ENCODE data around the gene BEAN1. TPM values are rescaled to one million over a fixed set of nuclear protein-coding genes. Genes with fewer than 3 reads are reported as not detected.

BEAN1 gene
- total RNA-seq, 4 donors from 2014 or later, result 0.23 to 0.50 TPM; not detected in 2

DNA sequence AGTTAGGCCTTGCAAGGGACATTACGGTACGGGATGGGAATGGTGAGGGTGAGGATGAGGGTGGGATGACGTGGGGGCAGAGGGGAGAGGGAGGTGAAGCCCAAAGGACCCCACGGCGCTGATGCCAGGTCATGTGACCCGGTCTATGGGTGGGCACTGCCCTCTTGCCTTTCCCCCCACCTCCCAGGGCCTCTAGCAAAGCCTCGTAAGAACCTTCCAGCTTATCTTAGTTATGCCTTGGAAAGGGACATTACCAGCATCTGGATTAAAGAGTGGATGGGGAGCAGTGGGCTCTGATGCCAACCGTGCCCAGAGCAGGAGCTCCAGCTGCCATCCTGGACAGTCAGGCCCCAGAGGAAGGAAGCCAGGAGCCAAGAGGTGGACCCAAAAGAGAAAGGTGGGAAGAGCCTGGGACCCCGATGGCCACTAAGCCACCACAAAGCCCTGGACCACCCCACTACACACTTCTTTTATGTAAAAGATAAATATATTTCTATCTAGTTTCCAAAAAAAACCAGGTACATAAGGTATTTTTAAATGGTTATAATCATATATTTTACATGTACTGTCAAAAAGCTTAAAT, 81.9 kb downstream of the BEAN1 start:
- Histone ChIP-seq H3K4me1 (peaks cover 40 to 53% (median 53%) of the 10 kb centered on the region in 4 donors), H3K4me3 (no peak overlapping the region), H3K27me3 (no peaks in the 10 kb centered on the region), H3K36me3 (peaks cover 0 to 51% (median 34%) of the 10 kb centered on the region in 4 donors), H3K27ac (replicated peaks in 1 of 4) (peak overlapping the region in 1 of 4 donors; percentile 32), H3K9me3 (no peaks in the 10 kb centered on the region)
- TF ChIP-seq POLR2A (IDR thresholded peaks at IDR 0.05; ENCODE audit: low read depth) (no peak), EP300 (IDR thresholded peaks at IDR 0.05) (no peak), POLR2AphosphoS5 (IDR thresholded peaks at IDR 0.05) (no peak)
- TF ChIP-seq, protein P1, sequence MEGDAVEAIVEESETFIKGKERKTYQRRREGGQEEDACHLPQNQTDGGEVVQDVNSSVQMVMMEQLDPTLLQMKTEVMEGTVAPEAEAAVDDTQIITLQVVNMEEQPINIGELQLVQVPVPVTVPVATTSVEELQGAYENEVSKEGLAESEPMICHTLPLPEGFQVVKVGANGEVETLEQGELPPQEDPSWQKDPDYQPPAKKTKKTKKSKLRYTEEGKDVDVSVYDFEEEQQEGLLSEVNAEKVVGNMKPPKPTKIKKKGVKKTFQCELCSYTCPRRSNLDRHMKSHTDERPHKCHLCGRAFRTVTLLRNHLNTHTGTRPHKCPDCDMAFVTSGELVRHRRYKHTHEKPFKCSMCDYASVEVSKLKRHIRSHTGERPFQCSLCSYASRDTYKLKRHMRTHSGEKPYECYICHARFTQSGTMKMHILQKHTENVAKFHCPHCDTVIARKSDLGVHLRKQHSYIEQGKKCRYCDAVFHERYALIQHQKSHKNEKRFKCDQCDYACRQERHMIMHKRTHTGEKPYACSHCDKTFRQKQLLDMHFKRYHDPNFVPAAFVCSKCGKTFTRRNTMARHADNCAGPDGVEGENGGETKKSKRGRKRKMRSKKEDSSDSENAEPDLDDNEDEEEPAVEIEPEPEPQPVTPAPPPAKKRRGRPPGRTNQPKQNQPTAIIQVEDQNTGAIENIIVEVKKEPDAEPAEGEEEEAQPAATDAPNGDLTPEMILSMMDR (IDR thresholded peaks at IDR 0.05), result no peak
- intact Hi-C loops (cut with DNase I), result no loop called here
- 87% methylated on average over 9 of the region's 9 CpGs for WGBS
- DNase-seq (ENCODE audit: extremely low spot score), result no peak

- H3K27ac ChIP-seq (replicated peaks in 1 of 4), result no peak overlapping the region
- TF ChIP-seq EP300 (IDR thresholded peaks at IDR 0.05) (no peak), POLR2AphosphoS5 (IDR thresholded peaks at IDR 0.05) (no peak), POLR2A (IDR thresholded peaks at IDR 0.05; ENCODE audit: low read depth) (no peak)
- TF ChIP-seq, protein P1 (IDR thresholded peaks at IDR 0.05), result no peak
- peaks cover 40 to 53% (median 50%) of the 10 kb centered on the region in 4 donors for H3K4me1 ChIP-seq
- DNase-seq (ENCODE audit: extremely low spot score), result no peak
- no peak overlapping the region for H3K4me3 ChIP-seq
- intact Hi-C loops (cut with DNase I), result no loop called here
- H3K36me3 ChIP-seq, result peaks cover 0 to 56% (median 35%) of the 10 kb centered on the region in 4 donors
- 89% methylated on average over 4 of the region's 5 CpGs for WGBS
- no peaks in the 10 kb centered on the region for H3K9me3 ChIP-seq
- no peaks in the 10 kb centered on the region for H3K27me3 ChIP-seq
These were observed 82.5 kb downstream of the BEAN1 start for GRCh38 chr16:66509576-66509975.

GRCh38 chr16:66510298-66510697, 83.2 kb downstream of the BEAN1 start:
- H3K36me3 ChIP-seq, result peaks cover 0 to 58% (median 35%) of the 10 kb centered on the region in 4 donors
- no peaks in the 10 kb centered on the region for H3K9me3 ChIP-seq
- H3K27ac ChIP-seq (replicated peaks in 1 of 4), result peak overlapping the region in 3 of 4 donors; percentile 22 to 51 (median 25)
- no peak overlapping the region for H3K4me3 ChIP-seq
- no peaks in the 10 kb centered on the region for H3K27me3 ChIP-seq
- TF ChIP-seq EP300 (IDR thresholded peaks at IDR 0.05) (no peak), POLR2AphosphoS5 (IDR thresholded peaks at IDR 0.05) (no peak), POLR2A (IDR thresholded peaks at IDR 0.05; ENCODE audit: low read depth) (no peak)
- TF ChIP-seq, protein P1 (IDR thresholded peaks at IDR 0.05), result no peak
- intact Hi-C loops (cut with DNase I), result no loop called here
- H3K4me1 ChIP-seq, result peaks cover 43 to 55% (median 53%) of the 10 kb centered on the region in 4 donors
- no peak for DNase-seq (ENCODE audit: extremely low spot score)
- WGBS, result 89% methylated on average over 3 of the region's 5 CpGs

DNA sequence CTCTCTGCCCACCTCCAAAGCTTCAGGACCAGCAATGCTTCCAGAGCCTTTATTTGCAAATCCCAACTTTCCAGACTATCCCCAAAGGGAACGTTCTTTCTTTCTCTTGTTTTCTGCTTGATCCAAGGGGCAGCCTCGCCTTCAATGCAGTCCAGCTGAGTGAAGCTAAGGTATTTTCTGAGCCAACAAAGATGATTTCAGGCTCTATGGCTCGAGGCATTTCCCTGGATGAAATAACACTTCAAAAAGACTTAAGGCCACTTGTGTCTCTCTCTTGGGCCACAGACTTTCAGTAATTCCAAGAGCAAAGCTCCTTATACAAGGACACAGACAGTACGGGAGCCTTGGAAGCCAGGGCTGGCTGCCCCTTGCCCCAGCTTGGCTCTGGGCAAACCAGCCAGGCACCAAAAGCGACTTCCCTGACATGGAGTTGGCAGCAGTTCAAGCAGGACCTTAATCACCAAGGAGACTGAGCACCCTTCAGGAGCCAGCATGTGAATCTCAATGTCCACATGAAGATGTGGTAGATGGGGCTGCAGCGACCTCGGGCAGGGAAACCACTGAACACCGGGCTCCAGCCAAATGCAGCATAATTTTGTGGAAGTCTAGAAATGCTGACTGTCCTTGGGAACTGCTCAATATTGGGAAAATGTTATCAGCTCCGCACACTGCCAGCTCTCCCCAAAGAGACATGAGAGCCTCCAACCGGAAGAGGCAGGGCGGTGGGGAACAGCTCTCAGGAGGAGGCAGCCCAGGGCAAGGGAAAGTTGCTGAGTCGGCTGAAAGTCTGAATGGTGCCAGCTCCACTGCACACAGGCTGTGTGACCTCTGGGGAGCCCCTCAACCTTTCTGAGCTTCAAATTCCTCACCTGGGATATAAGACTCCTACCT, 83.9 kb downstream of the BEAN1 start:
- no peak overlapping the region for H3K4me3 ChIP-seq
- H3K4me1 ChIP-seq, result peaks cover 50 to 61% (median 59%) of the 10 kb centered on the region in 4 donors
- TF ChIP-seq EP300 (IDR thresholded peaks at IDR 0.05), result no peak
- peaks cover 0 to 61% (median 35%) of the 10 kb centered on the region in 4 donors for H3K36me3 ChIP-seq
- intact Hi-C loops (cut with DNase I), result no loop called here
- WGBS, result 86% methylated on average over 9 of the region's 12 CpGs
- no peaks in the 10 kb centered on the region for H3K9me3 ChIP-seq
- H3K27me3 ChIP-seq, result no peaks in the 10 kb centered on the region
- no peak for DNase-seq (ENCODE audit: extremely low spot score)
- H3K27ac ChIP-seq (replicated peaks in 1 of 4), result peak overlapping the region; percentile 22 to 70 (median 52)

DNA sequence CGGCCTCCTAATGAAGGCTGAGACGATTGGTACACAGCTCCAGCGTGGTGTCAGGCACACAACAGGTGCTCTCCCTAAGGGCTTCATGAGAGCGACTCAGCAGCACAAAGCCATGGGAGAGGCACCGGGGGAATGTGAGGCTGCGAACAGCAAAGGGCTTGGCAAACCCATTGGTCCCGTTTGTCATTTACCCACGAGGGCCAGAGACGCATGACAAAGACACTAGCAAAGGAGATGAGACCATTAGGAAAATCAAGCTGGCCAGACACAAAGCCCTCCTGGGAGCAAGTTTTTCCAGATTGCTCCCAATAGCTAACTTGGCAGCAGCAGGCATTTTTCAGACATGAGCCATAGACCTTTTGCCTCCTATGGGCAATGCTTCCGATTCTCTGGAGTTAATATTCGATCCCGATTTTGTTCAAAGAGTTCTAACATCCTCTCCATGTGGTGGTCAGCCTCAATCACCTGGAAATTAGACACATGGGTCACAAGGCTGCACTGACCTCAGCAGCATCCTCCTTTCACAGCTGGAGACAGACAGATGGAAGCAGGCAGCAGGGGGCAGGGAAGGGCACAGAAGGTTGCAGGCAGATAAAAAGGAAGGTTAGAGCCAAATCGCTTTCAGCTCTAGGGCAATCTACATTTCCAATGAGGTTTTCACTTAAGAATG, 84.6 kb downstream of the BEAN1 start:
- Histone ChIP-seq H3K27me3 (no peaks in the 10 kb centered on the region), H3K4me3 (no peak overlapping the region), H3K36me3 (peaks cover 0 to 58% (median 35%) of the 10 kb centered on the region in 4 donors), H3K4me1 (peaks cover 57 to 69% (median 67%) of the 10 kb centered on the region in 4 donors), H3K27ac (replicated peaks in 1 of 4) (peak overlapping the region; percentile 22 to 70 (median 52)), H3K9me3 (no peaks in the 10 kb centered on the region)
- TF ChIP-seq POLR2A (IDR thresholded peaks at IDR 0.05; ENCODE audit: low read depth), result no peak
- no peak for TF ChIP-seq POLR2AphosphoS5 (IDR thresholded peaks at IDR 0.05)
- TF ChIP-seq, protein P1 (IDR thresholded peaks at IDR 0.05), result peak in 1 of 3 experiments; percentile 11
- intact Hi-C loops (cut with DNase I), result no loop called here
- no peak for DNase-seq (ENCODE audit: extremely low spot score)
- WGBS, result 53% methylated on average over 13 of the region's 13 CpGs
